GM21619 (cell line): ENCODE results near the gene TDRD3.

Source experiments
- ATAC-seq: cut with Tn5 transposase; IDR thresholded peaks from one replicate; pipeline ENCODE4 v1.9.1; 2021; ENCODE audit not compliant: unreplicated experiment

TDRD3 gene

DNA sequence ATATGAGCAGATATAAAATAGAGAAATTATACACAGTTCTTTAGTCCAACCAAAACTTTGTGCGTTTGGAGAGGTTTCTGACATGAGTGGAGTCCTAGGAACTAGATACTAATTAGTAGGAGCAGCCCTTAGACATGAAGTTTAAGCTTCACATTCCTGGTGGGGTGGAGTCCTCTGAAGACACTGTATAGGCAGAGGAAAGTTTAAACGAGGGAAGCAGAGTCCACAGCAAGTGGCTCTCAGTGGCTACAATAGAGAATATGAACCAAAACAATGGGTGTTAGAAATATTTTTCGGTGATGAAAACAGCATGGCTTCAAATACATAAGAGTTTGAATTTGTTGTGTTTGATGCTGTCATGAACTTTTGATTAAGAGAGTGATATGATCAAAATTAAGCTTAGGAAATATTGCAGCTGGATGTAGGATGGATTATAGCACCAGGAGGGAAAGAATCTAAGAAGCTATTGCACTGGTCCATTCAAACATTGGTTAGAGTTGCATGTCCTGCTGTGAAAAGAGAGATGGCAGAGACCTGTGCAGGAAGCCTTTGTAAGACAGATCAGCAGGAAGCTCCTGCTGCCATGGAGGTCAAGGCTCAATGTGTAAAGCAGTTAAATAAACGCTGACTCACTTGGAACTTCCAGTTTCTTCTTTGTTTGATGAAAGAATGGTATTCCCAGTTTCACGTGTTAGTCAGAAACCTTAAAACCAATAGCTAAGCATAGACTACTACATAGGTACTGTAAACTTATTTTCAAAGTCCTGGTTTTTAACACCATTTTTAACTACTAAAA is 175.2 kb downstream of the TDRD3 start:
- ATAC-seq: no peak

DNA sequence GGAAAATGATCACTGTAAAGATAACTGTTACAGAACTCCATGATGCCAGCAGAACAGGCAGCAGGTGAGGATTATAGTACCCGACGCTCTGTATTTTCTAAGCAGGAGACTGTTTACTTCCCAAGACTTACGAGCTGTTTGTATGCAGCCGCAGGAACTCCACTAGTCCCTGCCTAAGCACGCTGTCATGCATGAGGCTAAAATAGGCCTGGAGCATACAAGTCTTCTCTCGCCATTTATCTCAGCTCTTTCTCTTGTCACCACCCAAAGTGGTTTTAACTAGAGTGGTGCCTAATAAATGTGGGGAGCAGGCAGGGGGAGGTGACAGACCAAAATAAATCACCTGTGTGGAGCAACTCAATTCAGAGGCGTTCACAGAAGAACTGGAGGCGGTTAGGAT is 175.8 kb downstream of the TDRD3 start:
- no peak for ATAC-seq

- no peak for ATAC-seq
Observed at GRCh38 chr13:60574735-60575134, 177.7 kb downstream of the TDRD3 start.

DNA sequence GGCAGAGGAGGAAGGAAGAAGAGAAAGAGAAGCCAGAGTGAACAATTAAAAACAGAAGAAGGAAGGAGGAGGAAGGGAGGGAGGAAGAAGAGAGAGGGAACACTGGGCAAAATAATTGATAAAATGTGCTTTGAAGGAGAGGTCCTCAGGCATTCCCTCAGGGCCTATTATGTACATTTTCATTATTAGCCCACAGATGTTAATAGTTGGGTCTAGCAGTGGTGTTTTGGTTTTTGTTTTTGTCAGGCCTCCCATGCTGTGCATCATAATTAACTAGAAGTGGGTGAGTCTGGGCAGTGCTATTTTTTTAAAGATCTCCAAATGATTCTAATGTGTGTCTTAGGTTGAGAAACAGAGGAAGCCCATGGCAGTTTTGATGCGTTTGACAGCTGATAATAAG is 178.1 kb downstream of the TDRD3 start:
- no peak for ATAC-seq

- no peak for ATAC-seq
Observed at GRCh38 chr13:60577761-60578160, 180.7 kb downstream of the TDRD3 start.

GRCh38 chr13:60583196-60583888 is 186.3 kb downstream of the TDRD3 start:
- ATAC-seq: no peak

DNA sequence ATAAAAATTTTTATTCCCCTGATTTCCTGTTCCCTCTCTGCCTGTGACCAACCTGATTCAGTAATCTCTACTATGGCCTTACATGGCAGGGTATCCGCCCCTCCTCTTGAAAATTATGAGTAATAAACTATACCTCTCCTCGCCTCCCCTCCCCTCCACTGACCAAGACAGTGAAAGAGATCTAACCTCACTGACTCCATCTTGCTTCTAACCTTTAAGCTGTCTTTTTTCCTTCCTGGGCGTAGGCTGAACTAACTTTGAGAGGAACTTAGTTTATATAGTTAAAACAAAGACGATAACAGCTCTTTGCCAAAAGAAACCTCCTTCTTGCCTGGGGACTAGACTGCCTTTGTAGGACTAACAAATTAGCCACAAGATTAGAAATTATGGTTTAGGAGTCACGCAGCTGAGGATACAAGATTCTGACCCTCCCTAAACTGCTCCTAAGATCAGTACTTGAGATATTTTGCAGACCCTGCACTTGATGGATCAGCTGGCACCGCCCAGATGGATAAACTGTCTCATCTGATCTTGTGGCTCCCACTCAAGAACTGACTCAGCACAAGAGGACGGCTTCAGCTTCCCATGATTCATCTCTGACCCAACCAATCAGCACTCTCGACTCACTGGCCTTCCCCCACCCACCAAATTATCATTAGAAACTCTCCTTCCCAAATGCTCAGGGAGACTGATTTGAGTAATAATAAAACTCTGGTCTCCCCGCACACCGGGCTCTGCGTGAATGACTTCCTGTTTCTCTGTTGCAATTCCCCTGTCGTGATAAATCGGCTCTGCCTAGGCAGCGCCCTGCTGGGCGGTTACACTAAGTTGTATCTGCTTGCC is 187.1 kb downstream of the TDRD3 start:
- no peak for ATAC-seq

DNA sequence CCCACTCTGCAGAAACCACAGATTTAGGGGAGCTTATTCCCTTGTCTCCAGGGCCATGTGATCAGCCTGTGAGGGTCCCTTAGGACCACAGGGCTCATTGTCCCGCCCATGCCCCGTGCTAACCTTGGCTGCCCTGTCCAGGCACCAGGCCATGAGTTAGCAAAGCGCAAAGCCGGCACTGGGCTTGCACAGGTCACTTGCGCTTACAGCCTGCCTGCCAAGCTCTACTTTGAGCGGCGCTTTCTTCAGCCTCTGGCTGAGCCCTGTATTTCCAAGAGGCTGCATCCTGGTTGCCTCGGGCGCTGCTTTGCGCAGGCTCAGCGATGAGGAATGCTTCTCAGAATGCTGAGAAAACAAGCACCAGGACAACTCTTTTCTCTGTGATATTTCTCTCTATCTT is 188.0 kb downstream of the TDRD3 start:
- ATAC-seq: no peak

DNA sequence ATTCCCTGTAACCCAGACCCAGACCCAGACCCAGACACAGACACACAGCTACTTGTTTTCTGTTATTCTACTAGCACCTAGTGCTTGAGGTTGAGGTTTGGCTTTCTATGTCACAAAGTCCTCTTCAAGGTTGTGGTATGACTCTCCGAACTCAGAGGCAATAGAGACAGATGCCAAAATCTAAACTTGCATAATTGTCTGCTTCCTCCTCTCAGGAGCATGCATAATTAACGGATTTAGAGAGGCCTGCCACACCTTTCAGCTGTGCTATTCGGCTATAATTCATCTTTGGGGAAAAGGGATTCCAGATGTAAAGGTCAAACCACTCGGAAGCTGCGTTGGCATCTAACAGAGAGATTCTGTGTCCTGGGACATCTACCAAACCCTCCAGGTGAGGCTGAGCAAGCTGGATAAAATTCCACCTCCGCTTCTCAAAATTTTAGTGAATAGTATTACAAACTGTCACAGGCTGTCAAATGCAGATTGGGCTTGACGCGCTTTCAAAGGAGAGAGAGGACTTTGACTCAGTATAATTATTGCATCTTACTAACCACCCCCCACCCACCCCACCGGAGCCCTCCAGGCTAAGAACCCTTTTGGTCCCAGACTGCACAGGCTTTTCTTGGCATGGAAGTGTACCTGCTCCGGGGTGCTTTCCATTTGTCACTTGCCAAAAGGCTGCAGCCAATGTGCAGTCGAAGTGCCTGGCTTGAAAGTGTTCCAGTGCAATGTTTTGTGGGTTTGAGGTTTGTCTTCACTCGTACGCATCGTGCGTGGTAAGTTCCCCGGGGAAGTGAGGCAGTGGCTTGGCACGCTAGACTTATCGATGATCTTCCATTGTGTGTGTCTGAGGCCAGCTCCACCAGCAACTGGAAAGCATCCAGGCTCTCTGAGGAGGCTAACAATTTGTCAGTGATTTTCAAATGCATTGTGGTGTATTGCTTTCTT is 194.1 kb downstream of the TDRD3 start:
- no peak for ATAC-seq

- ATAC-seq: no peak
Observed at GRCh38 chr13:60603049-60603448, 206.0 kb downstream of the TDRD3 start.

DNA sequence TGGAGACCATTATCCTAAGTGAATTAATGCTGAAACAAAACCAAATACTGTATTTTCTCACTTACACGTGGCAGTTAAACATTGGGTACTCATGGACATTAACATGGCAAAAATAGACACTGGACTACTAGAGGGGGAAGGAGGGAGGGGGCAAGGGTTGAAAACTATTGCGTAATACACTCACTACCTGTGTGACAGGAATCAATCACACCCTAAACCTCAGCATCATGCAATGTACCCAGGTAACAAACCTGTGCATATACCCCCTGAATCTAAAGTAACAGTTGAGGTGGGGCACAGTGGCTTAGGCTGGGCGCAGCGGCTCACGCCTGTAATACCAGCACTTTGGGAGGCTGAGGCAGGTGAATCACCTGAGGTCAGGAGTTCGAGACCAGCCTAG is 207.0 kb downstream of the TDRD3 start:
- ATAC-seq: no peak

DNA sequence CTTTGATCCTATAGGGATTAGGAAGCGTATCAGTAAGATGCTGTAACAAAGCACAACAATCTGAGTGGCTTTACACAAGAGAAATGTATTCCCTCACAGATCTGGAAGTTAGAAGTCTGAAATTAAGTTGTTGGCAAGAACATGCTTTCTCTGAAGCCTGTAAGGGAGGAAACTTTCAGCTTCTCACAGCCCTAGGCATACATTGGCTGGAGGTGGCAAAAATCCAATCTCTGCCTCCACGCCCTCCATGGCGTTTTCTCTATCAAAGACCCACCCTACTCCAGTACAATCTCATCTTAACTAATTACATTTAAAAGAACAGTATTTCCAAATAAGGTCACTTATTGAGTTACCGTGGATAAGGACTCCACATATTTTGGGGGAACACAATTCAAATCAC is 211.9 kb downstream of the TDRD3 start:
- ATAC-seq: no peak

- ATAC-seq: no peak
Observed at GRCh38 chr13:60611523-60611922, 214.5 kb downstream of the TDRD3 start.

- ATAC-seq: no peak
Observed at GRCh38 chr13:60612593-60612992, 215.6 kb downstream of the TDRD3 start.

- ATAC-seq: no peak
Observed at GRCh38 chr13:60613080-60613479, 216.1 kb downstream of the TDRD3 start.

- ATAC-seq: no peak
Observed at GRCh38 chr13:60617991-60618733, 221.1 kb downstream of the TDRD3 start.

- no peak for ATAC-seq
Observed at GRCh38 chr13:60619461-60619860, 222.4 kb downstream of the TDRD3 start.

- no peak for ATAC-seq
Observed at GRCh38 chr13:60620611-60621395, 223.8 kb downstream of the TDRD3 start.

- no peak for ATAC-seq
Observed at GRCh38 chr13:60623151-60623550, 226.1 kb downstream of the TDRD3 start.
